ENCODE results near the gene CAMTA1.
"Not testable (repeated sequence)": the region's sequence is repeated elsewhere in the genome, so short reads cannot be mapped to it uniquely, and the experiment has no call there.

CAMTA1 gene

DNA sequence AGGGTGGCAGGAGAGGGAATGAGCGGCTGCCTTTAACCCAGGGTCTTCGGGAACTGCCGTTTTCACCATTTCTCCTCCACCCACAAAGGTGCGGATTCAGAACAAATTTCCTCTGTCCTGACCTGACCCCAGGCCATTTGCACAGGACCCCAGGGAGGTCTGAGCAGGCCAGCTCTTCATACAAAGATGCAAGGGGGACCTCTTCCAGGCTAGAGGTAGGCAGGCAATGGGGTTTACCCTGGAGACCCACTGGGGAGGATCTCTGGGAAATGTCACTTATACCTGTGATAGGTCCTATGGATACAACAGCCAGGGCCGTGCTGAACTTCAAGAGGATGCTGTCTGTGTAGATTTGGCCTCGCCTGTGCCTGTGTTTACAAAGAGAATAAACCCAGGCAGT is 896.1 kb downstream of the CAMTA1 start:
- H3K27ac ChIP-seq (ENCODE audit: low read depth, low read length): no peak overlapping the region
- peaks cover 0 to 23% (median 18%) of the 10 kb centered on the region in 5 donors for H3K4me1 ChIP-seq (ENCODE audit: control insufficient read depth in 5 of 5, insufficient read depth in 5 of 5, low read length in 5 of 5)
- H3K4me3 ChIP-seq (ENCODE audit: low read depth in 1 of 5, low read length in 5 of 5): no peak overlapping the region
- no peaks in the 10 kb centered on the region for H3K36me3 ChIP-seq (ENCODE audit: control insufficient read depth in 5 of 5, insufficient read depth in 5 of 5, low read length in 5 of 5)
- H3K9me3 ChIP-seq (ENCODE audit: control insufficient read depth in 5 of 5, low read length in 5 of 5): no peaks in the 10 kb centered on the region
- H3K27me3 ChIP-seq (ENCODE audit: control insufficient read depth in 5 of 5, insufficient read depth in 4 of 5, low read length in 5 of 5): peaks cover 0 to 16% (median 3%) of the 10 kb centered on the region in 5 donors
- H3K9ac ChIP-seq (ENCODE audit: low read length in 5 of 5): no peak overlapping the region

- Histone ChIP-seq H3K4me3 (ENCODE audit: low read depth in 1 of 5, low read length in 5 of 5) (no peak overlapping the region), H3K9ac (ENCODE audit: low read length in 5 of 5) (no peak overlapping the region), H3K27me3 (ENCODE audit: control insufficient read depth in 5 of 5, insufficient read depth in 4 of 5, low read length in 5 of 5) (peaks cover 0 to 16% (median 3%) of the 10 kb centered on the region in 5 donors), H3K36me3 (ENCODE audit: control insufficient read depth in 5 of 5, insufficient read depth in 5 of 5, low read length in 5 of 5) (no peaks in the 10 kb centered on the region), H3K4me1 (ENCODE audit: control insufficient read depth in 5 of 5, insufficient read depth in 5 of 5, low read length in 5 of 5) (peaks cover 0 to 23% (median 18%) of the 10 kb centered on the region in 5 donors), H3K9me3 (ENCODE audit: control insufficient read depth in 5 of 5, low read length in 5 of 5) (no peaks in the 10 kb centered on the region), H3K27ac (ENCODE audit: low read depth, low read length) (no peak overlapping the region)
These were observed 898.3 kb downstream of the CAMTA1 start for GRCh38 chr1:7683521-7683920.

- Histone ChIP-seq H3K27ac (ENCODE audit: low read depth, low read length) (no peak overlapping the region), H3K9me3 (ENCODE audit: control insufficient read depth in 5 of 5, low read length in 5 of 5) (no peaks in the 10 kb centered on the region), H3K9ac (ENCODE audit: low read length in 5 of 5) (no peak overlapping the region), H3K4me1 (ENCODE audit: control insufficient read depth in 5 of 5, insufficient read depth in 5 of 5, low read length in 5 of 5) (peaks cover 0 to 21% (median 17%) of the 10 kb centered on the region in 5 donors), H3K36me3 (ENCODE audit: control insufficient read depth in 5 of 5, insufficient read depth in 5 of 5, low read length in 5 of 5) (no peaks in the 10 kb centered on the region), H3K27me3 (ENCODE audit: control insufficient read depth in 5 of 5, insufficient read depth in 4 of 5, low read length in 5 of 5) (peaks cover 0 to 16% (median 3%) of the 10 kb centered on the region in 5 donors), H3K4me3 (ENCODE audit: low read depth in 1 of 5, low read length in 5 of 5) (no peak overlapping the region)
These were observed 898.9 kb downstream of the CAMTA1 start for GRCh38 chr1:7684132-7684531.

- Histone ChIP-seq H3K9ac (ENCODE audit: low read length in 5 of 5) (no peak overlapping the region), H3K9me3 (ENCODE audit: control insufficient read depth in 5 of 5, low read length in 5 of 5) (no peaks in the 10 kb centered on the region), H3K36me3 (ENCODE audit: control insufficient read depth in 5 of 5, insufficient read depth in 5 of 5, low read length in 5 of 5) (no peaks in the 10 kb centered on the region), H3K4me1 (ENCODE audit: control insufficient read depth in 5 of 5, insufficient read depth in 5 of 5, low read length in 5 of 5) (peaks cover 0 to 12% (median 10%) of the 10 kb centered on the region in 5 donors), H3K4me3 (ENCODE audit: low read depth in 1 of 5, low read length in 5 of 5) (no peak overlapping the region), H3K27me3 (ENCODE audit: control insufficient read depth in 5 of 5, insufficient read depth in 4 of 5, low read length in 5 of 5) (peaks cover 0 to 18% (median 5%) of the 10 kb centered on the region in 5 donors), H3K27ac (ENCODE audit: low read depth, low read length) (no peak overlapping the region)
These were observed 899.8 kb downstream of the CAMTA1 start for GRCh38 chr1:7684861-7685635.

DNA sequence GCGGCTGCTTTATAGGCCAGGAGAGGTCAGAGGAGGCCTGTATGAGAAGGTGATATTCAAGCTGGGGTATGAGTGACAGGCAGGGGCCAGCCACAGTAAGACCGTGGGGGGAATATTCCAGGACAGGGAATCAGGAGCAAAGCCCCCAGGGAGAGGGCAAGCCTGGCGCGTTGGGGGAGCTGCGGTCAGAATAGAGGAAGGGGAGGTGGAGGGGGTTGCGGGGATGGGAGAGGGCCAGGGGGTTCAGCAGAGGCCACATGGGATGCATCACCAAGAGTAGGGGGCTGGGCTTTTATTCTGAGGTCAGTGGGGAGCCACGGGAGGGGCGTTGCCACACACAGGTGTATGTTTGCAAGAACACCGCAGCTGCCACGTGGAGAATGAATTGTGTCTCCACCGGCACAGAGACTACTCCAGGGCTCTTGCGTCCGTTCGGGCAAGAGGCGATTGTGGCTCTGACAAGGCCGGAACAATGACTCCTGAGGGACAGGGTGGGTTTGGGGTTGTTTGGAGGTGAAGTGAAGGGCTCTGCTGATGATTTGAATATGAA is 901.1 kb downstream of the CAMTA1 start:
- Histone ChIP-seq H3K4me1 (ENCODE audit: control insufficient read depth in 5 of 5, insufficient read depth in 5 of 5, low read length in 5 of 5) (no peaks in the 10 kb centered on the region), H3K4me3 (ENCODE audit: low read depth in 1 of 5, low read length in 5 of 5) (no peak overlapping the region), H3K27me3 (ENCODE audit: control insufficient read depth in 5 of 5, insufficient read depth in 4 of 5, low read length in 5 of 5) (peaks cover 6 to 20% (median 8%) of the 10 kb centered on the region in 5 donors), H3K9ac (ENCODE audit: low read length in 5 of 5) (no peak overlapping the region), H3K36me3 (ENCODE audit: control insufficient read depth in 5 of 5, insufficient read depth in 5 of 5, low read length in 5 of 5) (no peaks in the 10 kb centered on the region), H3K9me3 (ENCODE audit: control insufficient read depth in 5 of 5, low read length in 5 of 5) (no peaks in the 10 kb centered on the region), H3K27ac (ENCODE audit: low read depth, low read length) (no peak overlapping the region)

DNA sequence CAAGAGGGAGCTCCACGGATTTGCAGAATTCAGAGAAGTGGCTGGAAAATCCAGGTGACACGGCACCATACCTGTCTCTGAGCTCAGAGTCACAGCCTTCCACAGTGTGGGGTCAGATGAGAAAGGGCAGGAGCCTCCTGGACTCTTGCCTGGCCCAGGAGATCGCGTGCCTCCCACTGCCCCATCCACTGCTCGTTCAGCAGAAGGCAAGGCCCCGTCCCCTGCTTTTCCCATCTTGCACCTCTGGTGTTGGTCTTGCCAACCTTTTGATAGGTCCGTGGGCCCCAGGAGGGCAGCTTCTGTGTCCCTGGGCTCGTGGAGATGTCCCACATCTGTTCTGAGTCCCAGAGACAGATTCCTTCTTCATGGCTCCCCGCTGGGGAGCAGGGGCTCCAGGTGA is 902.2 kb downstream of the CAMTA1 start:
- Histone ChIP-seq H3K4me3 (ENCODE audit: low read depth in 1 of 5, low read length in 5 of 5) (no peak overlapping the region), H3K9ac (ENCODE audit: low read length in 5 of 5) (no peak overlapping the region), H3K9me3 (ENCODE audit: control insufficient read depth in 5 of 5, low read length in 5 of 5) (peaks cover 0 to 4% (median 0%) of the 10 kb centered on the region in 5 donors), H3K27ac (ENCODE audit: low read depth, low read length) (no peak overlapping the region), H3K27me3 (ENCODE audit: control insufficient read depth in 5 of 5, insufficient read depth in 4 of 5, low read length in 5 of 5) (peaks cover 6 to 20% (median 10%) of the 10 kb centered on the region in 5 donors), H3K4me1 (ENCODE audit: control insufficient read depth in 5 of 5, insufficient read depth in 5 of 5, low read length in 5 of 5) (no peaks in the 10 kb centered on the region), H3K36me3 (ENCODE audit: control insufficient read depth in 5 of 5, insufficient read depth in 5 of 5, low read length in 5 of 5) (no peaks in the 10 kb centered on the region)

DNA sequence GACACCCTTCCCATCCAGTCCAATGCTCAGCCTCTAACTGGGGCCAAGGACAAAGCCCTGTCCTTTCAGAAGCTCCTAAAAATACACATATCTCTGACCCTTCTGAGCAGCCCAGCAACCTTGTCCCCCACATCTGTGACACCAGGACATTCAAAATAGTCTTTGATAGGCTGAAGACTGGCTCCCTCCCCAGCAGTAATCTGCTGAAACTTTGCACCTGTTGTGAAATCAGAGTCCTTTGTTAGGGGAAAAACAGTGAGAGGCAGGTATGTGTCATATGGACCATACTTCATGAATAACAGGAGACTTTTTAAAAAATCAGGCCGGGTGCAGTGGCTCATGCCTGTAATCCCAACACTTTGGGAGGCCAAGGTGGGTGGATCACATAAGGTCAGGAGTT is 903.4 kb downstream of the CAMTA1 start:
- Histone ChIP-seq H3K36me3 (ENCODE audit: control insufficient read depth in 5 of 5, insufficient read depth in 5 of 5, low read length in 5 of 5) (no peaks in the 10 kb centered on the region), H3K9me3 (ENCODE audit: control insufficient read depth in 5 of 5, low read length in 5 of 5) (peaks cover 0 to 16% (median 10%) of the 10 kb centered on the region in 5 donors), H3K27ac (ENCODE audit: low read depth, low read length) (no peak overlapping the region), H3K9ac (ENCODE audit: low read length in 5 of 5) (no peak overlapping the region), H3K4me1 (ENCODE audit: control insufficient read depth in 5 of 5, insufficient read depth in 5 of 5, low read length in 5 of 5) (no peaks in the 10 kb centered on the region), H3K27me3 (ENCODE audit: control insufficient read depth in 5 of 5, insufficient read depth in 4 of 5, low read length in 5 of 5) (peaks cover 6 to 22% (median 10%) of the 10 kb centered on the region in 5 donors), H3K4me3 (ENCODE audit: low read depth in 1 of 5, low read length in 5 of 5) (no peak overlapping the region)

- H3K9me3 ChIP-seq (ENCODE audit: control insufficient read depth in 5 of 5, low read length in 5 of 5): peaks cover 0 to 19% (median 13%) of the 10 kb centered on the region in 5 donors
- H3K27ac ChIP-seq (ENCODE audit: low read depth, low read length); H3K4me3 ChIP-seq (ENCODE audit: low read depth in 1 of 5, low read length in 5 of 5); H3K36me3 ChIP-seq (ENCODE audit: control insufficient read depth in 5 of 5, insufficient read depth in 5 of 5, low read length in 5 of 5); H3K4me1 ChIP-seq (ENCODE audit: control insufficient read depth in 5 of 5, insufficient read depth in 5 of 5, low read length in 5 of 5); H3K9ac ChIP-seq (ENCODE audit: low read length in 5 of 5): not testable (repeated sequence)
- H3K27me3 ChIP-seq (ENCODE audit: control insufficient read depth in 5 of 5, insufficient read depth in 4 of 5, low read length in 5 of 5): peaks cover 6 to 24% (median 10%) of the 10 kb centered on the region in 5 donors
These were observed 904.1 kb downstream of the CAMTA1 start for GRCh38 chr1:7689307-7689706.

- Histone ChIP-seq H3K27ac (ENCODE audit: low read depth, low read length) (no peak overlapping the region), H3K9ac (ENCODE audit: low read length in 5 of 5) (no peak overlapping the region), H3K27me3 (ENCODE audit: control insufficient read depth in 5 of 5, insufficient read depth in 4 of 5, low read length in 5 of 5) (peaks cover 6 to 18% (median 10%) of the 10 kb centered on the region in 5 donors), H3K4me3 (ENCODE audit: low read depth in 1 of 5, low read length in 5 of 5) (no peak overlapping the region), H3K9me3 (ENCODE audit: control insufficient read depth in 5 of 5, low read length in 5 of 5) (peaks cover 0 to 19% (median 13%) of the 10 kb centered on the region in 5 donors), H3K36me3 (ENCODE audit: control insufficient read depth in 5 of 5, insufficient read depth in 5 of 5, low read length in 5 of 5) (no peaks in the 10 kb centered on the region), H3K4me1 (ENCODE audit: control insufficient read depth in 5 of 5, insufficient read depth in 5 of 5, low read length in 5 of 5) (no peaks in the 10 kb centered on the region)
These were observed 904.8 kb downstream of the CAMTA1 start for GRCh38 chr1:7690076-7690475.

- H3K36me3 ChIP-seq (ENCODE audit: control insufficient read depth in 5 of 5, insufficient read depth in 5 of 5, low read length in 5 of 5): no peaks in the 10 kb centered on the region
These were observed 905.4 kb downstream of the CAMTA1 start for GRCh38 chr1:7690496-7691182.

More at GRCh38 chr1:7690496-7691182, 905.4 kb downstream of the CAMTA1 start:
- no peak overlapping the region for H3K27ac ChIP-seq (ENCODE audit: low read depth, low read length)
- no peak overlapping the region for H3K9ac ChIP-seq (ENCODE audit: low read length in 5 of 5)
- peaks cover 6 to 13% (median 10%) of the 10 kb centered on the region in 5 donors for H3K27me3 ChIP-seq (ENCODE audit: control insufficient read depth in 5 of 5, insufficient read depth in 4 of 5, low read length in 5 of 5)
- H3K9me3 ChIP-seq (ENCODE audit: control insufficient read depth in 5 of 5, low read length in 5 of 5): peaks cover 0 to 19% (median 13%) of the 10 kb centered on the region in 5 donors
- H3K4me1 ChIP-seq (ENCODE audit: control insufficient read depth in 5 of 5, insufficient read depth in 5 of 5, low read length in 5 of 5): no peaks in the 10 kb centered on the region
- H3K4me3 ChIP-seq (ENCODE audit: low read depth in 1 of 5, low read length in 5 of 5): no peak overlapping the region

Measured in subcutaneous abdominal adipose tissue (tissue), 5 donors.